ENCODE data around the gene MARCHF10. TPM values are rescaled to one million over a fixed set of nuclear protein-coding genes. Genes with fewer than 3 reads are reported as not detected.

Gene MARCHF10
- total RNA-seq, 1 experiment from 2014 or later, result not detected

DNA sequence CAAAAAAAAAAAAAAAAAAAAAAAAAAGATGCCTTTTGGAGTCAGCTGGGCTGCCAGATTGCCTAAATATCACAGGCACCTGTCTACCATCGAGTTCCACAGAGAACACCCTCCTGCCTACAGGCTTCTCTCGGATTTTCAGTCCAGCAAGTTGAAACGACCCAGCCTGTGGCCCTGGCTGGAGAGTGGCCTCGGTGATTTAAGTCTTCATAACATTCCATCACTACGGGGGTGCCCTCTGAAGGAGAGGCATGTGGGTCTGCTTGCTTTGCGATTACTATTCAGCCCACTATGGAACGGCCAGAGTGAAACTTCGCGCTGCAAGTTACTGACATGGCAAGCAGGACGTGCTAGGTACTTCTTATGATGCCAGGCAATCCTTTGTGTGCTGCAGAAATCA, 42.8 kb downstream of the MARCHF10 start:
- H3K9me3 ChIP-seq (ENCODE audit: control insufficient read depth in 1 of 2, insufficient read depth in 1 of 2, low read depth in 1 of 2, low read length in 2 of 2), result no peaks in the 10 kb centered on the region
- ChIA-PET CTCF (no interaction called here), POLR2A (no interaction called here), RAD21 (ENCODE audit: low non-redundant PET in 1 of 2, low total read pairs in 2 of 2, uncharacterized antibody in 2 of 2, unreplicated experiment in 2 of 2) (no interaction called here)
- 0 out of 2 replicates have a peak, but pooled peaks cover 6% of the 10 kb centered on the region for H3K27me3 ChIP-seq (ENCODE audit: insufficient read depth, low read length)
- H3K9me2 ChIP-seq (ENCODE audit: insufficient read depth), result no peaks in the 10 kb centered on the region
- no peaks in the 10 kb centered on the region for H3K79me2 ChIP-seq (ENCODE audit: insufficient read depth, low read length)
- TF ChIP-seq EGR1 (IDR thresholded peaks at IDR 0.05; ENCODE audit: low read depth), result no peak
- no peak for TF ChIP-seq ZFX (IDR thresholded peaks at IDR 0.05)
- TF ChIP-seq EZH2 (IDR thresholded peaks at IDR 0.05), result no peak
- TF ChIP-seq, protein P1, sequence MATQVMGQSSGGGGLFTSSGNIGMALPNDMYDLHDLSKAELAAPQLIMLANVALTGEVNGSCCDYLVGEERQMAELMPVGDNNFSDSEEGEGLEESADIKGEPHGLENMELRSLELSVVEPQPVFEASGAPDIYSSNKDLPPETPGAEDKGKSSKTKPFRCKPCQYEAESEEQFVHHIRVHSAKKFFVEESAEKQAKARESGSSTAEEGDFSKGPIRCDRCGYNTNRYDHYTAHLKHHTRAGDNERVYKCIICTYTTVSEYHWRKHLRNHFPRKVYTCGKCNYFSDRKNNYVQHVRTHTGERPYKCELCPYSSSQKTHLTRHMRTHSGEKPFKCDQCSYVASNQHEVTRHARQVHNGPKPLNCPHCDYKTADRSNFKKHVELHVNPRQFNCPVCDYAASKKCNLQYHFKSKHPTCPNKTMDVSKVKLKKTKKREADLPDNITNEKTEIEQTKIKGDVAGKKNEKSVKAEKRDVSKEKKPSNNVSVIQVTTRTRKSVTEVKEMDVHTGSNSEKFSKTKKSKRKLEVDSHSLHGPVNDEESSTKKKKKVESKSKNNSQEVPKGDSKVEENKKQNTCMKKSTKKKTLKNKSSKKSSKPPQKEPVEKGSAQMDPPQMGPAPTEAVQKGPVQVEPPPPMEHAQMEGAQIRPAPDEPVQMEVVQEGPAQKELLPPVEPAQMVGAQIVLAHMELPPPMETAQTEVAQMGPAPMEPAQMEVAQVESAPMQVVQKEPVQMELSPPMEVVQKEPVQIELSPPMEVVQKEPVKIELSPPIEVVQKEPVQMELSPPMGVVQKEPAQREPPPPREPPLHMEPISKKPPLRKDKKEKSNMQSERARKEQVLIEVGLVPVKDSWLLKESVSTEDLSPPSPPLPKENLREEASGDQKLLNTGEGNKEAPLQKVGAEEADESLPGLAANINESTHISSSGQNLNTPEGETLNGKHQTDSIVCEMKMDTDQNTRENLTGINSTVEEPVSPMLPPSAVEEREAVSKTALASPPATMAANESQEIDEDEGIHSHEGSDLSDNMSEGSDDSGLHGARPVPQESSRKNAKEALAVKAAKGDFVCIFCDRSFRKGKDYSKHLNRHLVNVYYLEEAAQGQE (IDR thresholded peaks at IDR 0.05; ENCODE audit: low read depth), result no peak
- no peak for TF ChIP-seq SRF (IDR thresholded peaks at IDR 0.05; ENCODE audit: low read depth)
- TF ChIP-seq POLR2AphosphoS5 (IDR thresholded peaks at IDR 0.05; ENCODE audit: low read depth, low read length), result no peak
- TF ChIP-seq, protein P2, sequence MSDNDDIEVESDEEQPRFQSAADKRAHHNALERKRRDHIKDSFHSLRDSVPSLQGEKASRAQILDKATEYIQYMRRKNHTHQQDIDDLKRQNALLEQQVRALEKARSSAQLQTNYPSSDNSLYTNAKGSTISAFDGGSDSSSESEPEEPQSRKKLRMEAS (IDR thresholded peaks at IDR 0.05), result no peak
- no peak for TF ChIP-seq CBX3 (IDR thresholded peaks at IDR 0.05; ENCODE audit: low read depth)
- TF ChIP-seq FOSL1 (IDR thresholded peaks at IDR 0.05; ENCODE audit: low read depth), result no peak
- no peak for TF ChIP-seq RAD21 (IDR thresholded peaks at IDR 0.05; ENCODE audit: low read depth)
- TF ChIP-seq ZNF274 (IDR thresholded peaks at IDR 0.05; ENCODE audit: low read depth, low read length), result no peak
- H4K20me1 ChIP-seq (ENCODE audit: insufficient read depth), result no peaks in the 10 kb centered on the region
- peaks cover 0 to 4% of the 10 kb centered on the region in 2 experiments; a peak in 1 of 4 replicates for H3K4me1 ChIP-seq (ENCODE audit: control insufficient read depth in 1 of 2, insufficient read depth in 2 of 2, low read length in 2 of 2)
- no peak overlapping the region for H3K4me2 ChIP-seq (ENCODE audit: low read length)
- no peaks in the 10 kb centered on the region for H3K36me3 ChIP-seq (ENCODE audit: control insufficient read depth in 1 of 2, insufficient read depth in 2 of 2, low read length in 2 of 2)
- H3K9ac ChIP-seq (ENCODE audit: low read length), result no peak overlapping the region
- DNase-seq (ENCODE audit: low read depth, low spot score) (no peak), ATAC-seq (no peak)
- intact Hi-C loops (cut with micrococcal nuclease), result no loop called here
- no peak overlapping the region for H3K27ac ChIP-seq (ENCODE audit: low read depth, low read length)
- no peak overlapping the region for H2AFZ ChIP-seq (ENCODE audit: low read depth, low read length, poor library complexity, severe bottlenecking)
- H3K4me3 ChIP-seq (replicated peaks in 1 of 2; ENCODE audit: low read depth in 1 of 2, low read length in 2 of 2), result no peak overlapping the region
- no TSS peak for BruUV-seq (replicated peaks)
